Measurements from ENCODE around the gene RGR.

The RGR gene

DNA sequence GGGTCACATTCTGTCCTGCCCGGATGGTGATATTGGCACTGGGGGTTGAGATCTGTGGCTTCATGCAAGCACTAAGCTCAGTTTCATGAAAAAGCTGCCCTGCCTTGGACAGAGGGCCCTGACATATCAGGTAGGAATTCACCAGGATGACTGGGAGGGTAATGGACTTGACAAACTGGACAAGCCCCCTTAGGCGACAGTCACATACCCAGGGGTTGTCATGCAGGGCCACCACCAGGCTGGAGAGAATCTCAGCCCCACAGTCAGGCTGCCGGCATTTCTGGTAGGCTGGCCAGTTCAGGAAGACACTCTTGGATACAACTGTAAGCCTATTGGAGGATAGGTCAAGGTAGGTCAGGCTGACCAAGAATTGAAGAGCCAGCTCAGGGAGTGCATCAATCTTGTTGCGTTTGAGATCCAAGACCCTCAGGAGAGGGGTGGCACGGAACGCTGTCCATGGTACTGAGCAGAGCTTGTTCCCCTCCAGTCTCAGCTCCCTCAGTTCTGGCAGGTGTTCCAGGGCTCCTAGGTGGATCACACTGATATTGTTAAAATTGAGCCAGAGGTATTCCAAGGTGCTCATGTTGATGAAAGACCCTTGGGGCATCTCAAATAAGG lies 20.3 kb upstream of the RGR start:
- DNase-seq: no peak

DNA sequence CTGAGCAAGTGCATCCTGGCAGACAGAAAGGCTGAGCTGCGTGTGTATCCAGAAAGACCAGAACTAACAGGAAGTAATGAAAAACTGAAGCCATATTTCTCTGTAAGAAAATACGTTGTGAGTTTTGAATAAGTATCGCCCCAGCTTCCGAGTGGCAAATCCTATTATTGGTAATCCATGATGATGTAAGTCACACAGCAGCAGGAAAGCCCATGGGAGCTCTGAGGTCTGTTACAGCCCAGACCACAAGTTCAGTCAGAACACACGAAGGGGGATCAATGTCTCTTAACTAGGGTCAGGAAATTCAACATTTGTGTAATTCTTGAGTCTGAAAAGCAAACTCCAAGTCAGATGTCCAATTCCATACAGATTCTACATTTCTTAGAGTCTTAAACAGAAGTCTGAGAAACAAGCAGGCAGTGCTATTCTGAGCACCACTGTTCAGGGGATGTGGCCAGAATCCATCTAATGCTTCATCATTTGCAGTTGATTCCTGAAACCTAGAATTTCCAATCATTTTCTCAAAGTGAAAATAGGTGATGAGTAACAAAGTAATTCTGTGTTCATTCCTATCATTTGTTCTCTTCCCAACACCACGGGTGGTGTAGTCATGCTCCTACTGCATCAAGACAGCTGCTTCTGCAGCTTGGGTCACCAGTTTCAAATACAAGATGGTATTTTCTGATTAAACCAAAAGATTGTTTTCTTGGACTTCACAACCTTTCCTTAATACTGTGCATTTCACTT lies 19.3 kb upstream of the RGR start, which contains the start of gene LRIT2:
TSS of gene LRIT2 (minus strand) at position 118 of the 747 bp plus-strand sequence. CDS start at position 94, 24 bp downstream.
- no peak for DNase-seq

DNA sequence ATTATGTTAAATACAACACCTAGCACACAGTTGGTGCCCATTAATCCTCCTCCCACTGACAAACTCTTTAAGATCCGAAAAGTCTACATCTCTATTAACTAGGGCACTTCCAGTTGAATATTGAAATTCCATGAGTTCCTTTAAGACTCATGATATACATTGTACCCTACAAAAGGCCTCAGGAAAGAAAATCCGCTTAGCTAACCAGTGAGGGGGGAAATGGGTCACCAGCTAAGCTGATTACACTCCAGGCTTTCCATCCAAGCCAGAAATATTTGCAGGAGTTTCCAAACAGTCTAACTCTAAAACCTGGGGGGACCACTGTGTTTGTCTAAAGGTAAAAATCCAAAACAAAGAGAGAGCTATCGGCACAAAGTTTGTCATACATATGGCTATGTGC lies 18.2 kb upstream of the RGR start:
- no peak for DNase-seq

DNA sequence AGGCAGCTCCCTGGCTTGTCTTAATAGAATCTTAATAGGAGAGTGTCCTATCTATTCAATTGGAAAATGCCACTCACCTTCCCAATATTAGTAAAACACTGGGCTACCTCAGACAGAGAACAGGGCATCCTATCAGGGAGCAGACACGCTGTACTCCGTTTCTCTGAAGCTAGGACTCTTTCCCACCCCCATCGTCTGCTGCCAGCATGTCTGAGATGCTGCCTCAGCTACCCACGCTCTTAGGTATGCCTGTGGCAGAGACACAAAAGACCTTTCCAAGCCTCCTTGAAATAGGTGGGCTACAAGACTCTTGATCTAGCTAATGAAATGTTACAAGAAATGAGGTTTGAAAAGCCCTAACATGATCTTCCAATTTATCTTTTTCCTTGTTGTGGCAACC lies 17.0 kb upstream of the RGR start:
- no peak for DNase-seq

DNA sequence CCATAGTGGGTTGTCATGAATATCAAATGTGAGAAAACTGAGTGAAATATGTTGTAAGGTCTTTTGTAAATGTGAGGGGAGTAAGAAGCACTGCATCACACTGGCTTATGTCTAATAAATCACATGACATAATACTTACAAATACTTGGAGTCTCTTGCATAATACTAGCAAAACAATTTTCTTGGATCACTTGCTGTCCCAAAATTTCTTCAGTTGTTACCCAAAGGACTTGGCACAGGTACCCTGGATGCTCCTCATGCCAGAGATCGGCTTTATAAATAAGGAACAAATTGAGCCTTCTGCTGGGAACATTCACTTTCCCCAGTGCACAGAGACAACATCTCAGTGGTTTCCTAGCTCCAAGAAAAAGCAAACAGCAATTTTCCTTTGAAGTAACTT lies 14.5 kb upstream of the RGR start:
- no peak for DNase-seq

DNA sequence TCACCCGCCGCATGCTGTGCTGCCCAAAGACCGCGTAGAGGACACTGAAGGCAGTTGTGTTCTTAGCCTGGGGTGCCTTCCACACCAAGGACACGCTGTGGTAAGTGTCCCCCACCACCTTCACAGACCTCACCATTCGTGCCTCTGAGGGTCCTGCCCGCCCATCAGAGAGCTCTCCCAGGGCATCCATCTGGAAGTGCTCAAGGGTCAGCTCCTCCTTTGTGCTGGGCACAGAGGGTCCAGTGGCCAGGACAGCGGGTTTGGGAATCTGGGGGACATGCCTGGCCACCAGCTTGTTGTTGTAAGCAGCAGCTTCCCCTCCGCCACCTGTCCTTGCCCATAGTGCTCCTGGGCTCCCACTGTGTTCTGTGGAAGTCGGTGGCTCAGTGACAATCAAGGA lies 12.5 kb upstream of the RGR start:
- no peak for DNase-seq

GRCh38 chr10:84233940-84234339 lies 10.9 kb upstream of the RGR start:
- DNase-seq: no peak

DNA sequence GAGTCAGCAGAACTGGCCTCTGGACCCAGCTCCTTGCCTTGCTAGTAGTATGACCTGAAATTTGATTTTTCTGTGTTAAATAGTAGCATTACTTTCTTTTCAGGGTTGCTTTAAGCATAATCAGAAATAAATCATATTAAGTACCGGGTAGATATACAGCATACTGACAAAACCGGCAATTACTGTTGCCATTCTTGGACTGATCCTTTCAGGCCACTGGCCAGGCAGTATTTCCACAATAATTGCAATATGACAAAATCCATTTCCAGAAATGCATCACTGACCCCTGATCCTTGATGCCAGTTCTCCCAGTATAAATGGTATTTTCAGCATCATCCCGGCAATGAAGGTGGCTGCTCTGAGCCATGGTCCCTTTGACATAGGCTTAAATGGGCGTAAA lies 10.4 kb upstream of the RGR start:
- DNase-seq: no peak

DNA sequence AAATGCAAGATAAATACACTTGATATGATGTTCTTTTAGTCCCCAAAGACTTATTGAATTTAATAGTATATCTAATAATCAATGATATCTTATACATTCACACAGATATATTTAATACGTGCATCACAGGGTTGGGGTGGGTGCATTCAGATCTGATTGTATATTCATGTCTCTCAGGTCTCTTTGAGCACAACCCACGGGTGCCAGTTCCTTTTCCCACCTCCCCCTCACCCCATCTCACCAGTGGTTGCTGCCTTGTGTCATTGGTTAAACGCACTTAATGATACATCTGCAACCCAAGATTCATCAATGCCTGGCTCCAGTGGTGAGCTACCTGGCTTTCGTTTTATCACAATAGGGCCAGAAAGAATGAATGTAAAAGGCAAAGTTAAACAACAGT lies 9.8 kb upstream of the RGR start:
- no peak for DNase-seq

GRCh38 chr10:84236807-84237198 lies 8.1 kb upstream of the RGR start:
- no peak for DNase-seq

GRCh38 chr10:84237199-84238051 lies 7.4 kb upstream of the RGR start:
- DNase-seq: no peak

GRCh38 chr10:84238909-84239308 lies 5.9 kb upstream of the RGR start:
- no peak for DNase-seq

GRCh38 chr10:84241185-84241790 lies 3.6 kb upstream of the RGR start, which contains the start of gene LRIT1:
Gene LRIT1 (minus strand): TSS chr10:84241546. CDS start chr10:84241439, 107 bp downstream.
- no peak for DNase-seq

DNA sequence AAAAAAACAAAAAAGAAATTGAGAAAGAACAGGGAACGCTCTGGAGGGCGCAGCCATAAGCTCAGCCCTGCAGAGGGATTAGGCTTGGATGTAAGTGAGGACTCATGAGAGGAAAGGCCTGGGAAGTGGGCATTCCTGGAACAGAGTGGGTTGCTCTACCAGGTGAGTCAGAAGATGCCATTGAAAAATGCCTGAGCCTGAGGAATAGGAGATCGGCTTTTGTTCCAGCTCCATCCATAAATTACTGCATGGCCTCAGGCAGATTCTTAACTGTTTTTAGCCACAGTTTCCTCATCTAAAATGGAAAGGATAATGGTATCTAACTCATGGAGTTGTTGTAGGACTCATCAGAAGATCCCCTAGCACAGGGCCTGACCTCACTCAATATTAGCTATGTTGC lies 1.1 kb upstream of the RGR start:
- no peak for DNase-seq

DNA sequence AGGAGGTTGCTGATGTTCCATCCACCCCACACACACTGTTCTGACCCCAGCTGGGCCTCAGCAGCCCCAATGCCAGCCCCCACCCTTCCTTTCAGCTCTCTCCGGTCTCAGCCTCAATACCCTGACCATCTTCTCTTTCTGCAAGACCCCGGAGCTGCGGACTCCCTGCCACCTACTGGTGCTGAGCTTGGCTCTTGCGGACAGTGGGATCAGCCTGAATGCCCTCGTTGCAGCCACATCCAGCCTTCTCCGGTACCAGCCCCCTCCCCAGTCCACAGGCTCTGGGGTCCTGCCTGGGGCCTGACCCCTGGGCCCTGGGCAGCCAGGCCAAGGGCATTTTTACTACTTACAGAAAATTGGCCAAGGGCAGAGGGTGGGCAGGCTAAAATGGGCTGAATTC lies 2.6 kb downstream of the RGR start:
- no peak for DNase-seq

DNA sequence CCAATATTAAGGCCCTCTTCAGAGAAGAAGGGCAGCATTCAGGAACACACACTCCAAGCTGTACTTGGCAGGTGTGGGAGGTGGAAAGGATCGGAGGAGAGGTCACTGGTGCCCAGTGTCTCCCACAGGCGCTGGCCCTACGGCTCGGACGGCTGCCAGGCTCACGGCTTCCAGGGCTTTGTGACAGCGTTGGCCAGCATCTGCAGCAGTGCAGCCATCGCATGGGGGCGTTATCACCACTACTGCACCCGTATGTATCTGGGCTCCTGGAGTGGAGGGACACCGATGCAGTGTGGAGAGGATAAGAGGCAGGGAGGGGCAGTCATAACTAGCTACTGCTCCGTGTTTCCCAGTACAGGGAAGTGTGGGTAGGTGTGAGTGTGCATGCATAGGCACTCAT lies 3.9 kb downstream of the RGR start:
- no peak for DNase-seq

DNA sequence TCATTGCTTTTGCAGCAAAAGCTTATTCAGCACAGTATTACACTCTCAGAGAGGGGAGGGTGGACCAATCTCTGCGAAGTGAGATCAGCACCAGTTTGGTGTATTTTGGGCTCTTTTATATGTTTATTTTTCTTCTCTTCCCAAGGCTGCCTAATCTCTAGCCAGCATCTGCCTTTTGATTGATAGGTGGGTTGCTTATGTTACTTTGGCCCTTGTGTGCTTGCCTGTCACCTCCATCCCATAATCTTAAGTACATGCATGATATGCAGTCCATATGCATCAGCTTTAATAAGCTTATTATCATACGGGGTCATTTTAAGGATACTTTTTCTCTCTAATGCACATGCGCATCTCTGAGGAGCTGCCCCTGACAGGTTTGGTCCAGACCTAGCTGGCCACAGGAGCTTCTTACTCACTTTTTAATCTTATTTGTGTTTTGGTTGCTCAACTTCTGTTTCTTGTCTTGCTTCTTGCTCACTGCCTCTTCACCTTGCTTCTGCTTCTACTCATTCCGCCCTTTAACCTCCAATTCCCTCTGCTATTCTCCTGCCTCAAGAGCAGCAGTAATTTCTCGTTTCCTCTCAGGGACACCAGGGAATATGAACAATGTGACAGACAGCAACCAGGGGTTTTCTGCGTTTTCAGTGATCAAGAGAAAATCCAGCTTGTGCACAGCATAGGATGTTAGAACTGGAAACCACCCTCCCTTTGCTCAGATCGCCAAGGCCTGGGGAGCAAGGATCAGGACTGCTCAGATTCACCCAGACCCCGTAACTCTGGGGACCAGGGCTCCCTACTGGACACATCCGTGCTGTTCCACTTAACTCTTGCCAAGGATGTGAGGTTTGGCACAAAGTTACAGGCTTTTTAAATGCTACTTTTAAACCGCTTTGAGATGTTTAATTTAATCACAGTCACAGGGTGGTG lies 10.0 kb downstream of the RGR start:
- no peak for DNase-seq

GRCh38 chr10:84256510-84257342 lies 11.9 kb downstream of the RGR start:
- DNase-seq: no peak

DNA sequence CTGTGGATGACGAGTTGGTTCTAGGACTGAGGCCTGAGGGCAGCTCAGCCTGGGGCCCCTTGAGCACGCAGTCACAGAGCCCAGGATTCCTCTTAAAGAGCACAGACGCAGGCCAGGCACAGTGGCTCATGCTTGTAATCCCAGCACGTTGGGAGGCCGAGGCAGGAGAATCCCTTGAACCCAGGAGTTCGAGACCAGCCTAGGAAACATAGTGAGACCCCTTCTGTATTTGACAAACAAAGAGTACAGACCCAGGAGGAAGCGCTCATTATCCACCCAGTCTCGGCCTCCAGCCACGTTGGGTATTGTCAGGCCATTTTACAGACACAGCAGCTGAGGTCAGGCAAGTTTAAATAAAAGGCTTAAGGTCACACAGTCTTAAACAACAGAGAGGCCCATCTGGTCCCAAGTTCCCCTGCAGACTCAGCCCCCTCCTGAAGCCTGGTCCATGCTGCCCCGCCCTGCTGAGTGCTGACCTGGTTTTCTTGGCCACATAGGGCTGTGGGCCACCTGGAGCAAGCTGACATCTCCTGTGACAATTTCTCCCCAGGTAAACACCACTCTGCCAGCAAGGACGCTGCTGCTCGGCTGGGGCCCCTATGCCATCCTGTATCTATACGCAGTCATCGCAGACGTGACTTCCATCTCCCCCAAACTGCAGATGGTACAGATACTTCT lies 12.6 kb downstream of the RGR start:
- DNase-seq: no peak

DNA sequence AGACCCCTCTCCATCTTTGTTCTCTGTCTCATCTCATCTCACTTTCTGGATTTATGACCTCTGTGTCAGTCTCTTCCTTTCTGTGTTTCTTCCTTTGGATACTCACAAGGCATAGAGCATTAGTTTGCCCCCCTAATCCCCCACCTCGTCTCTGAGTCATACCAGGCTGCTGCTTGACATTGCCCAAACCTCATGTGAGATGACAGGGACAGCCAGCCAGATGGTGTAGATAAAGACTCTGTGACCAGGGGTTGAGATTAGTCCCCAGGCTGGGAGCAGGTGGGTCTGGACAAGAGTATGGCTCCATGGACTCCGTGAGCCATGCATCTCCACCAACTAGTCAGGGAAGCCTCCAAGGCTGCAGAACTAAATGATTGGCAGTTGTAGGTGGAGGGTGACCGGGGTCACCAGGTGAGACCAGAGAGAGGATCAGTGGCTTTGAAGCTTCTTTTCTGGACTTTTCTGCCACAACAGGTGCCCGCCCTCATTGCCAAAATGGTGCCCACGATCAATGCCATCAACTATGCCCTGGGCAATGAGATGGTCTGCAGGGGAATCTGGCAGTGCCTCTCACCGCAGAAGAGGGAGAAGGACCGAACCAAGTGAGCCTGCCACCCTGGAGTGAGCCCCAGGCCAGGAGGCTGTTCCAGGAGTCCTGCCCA lies 13.3 kb downstream of the RGR start:
- DNase-seq: no peak

Measured in SW 1271 (cell line).